Left lobe of liver (tissue), 2 donors: ENCODE measurements around the gene CARS1. TPM values are rescaled to one million over a fixed set of nuclear protein-coding genes. Genes with fewer than 3 reads are reported as not detected.
A peak's percentile ranks its signal among the peaks of the same experiment; 100 is the strongest.

Source experiments
- ATAC-seq: fragments of 200-7000 bp; cut with Tn5 transposase; one replicate; pipeline ENCODE4 v1.9.1; 2020; ENCODE audit warnings: mild to moderate bottlenecking, moderate library complexity
- DNase-seq: peaks from one replicate; pipeline ENCODE4 v3.0.0-alpha.2; 2020; ENCODE audit warnings: low spot score
- total RNA-seq: library from RNA; stranded (reverse); gene quantifications from one replicate; pipeline ENCODE4 v1.2.1, GENCODE V29; 2021
- donor health status: DM: no; HTN: no; CAD: no; lungs with moderate emphysema.
- donor health status: DM: no; HTN: yes; CAD: no.

Gene CARS1
- 21.0 TPM for total RNA-seq

- peak; percentile 97 for DNase-seq
- peak; percentile 97 for ATAC-seq
These were observed at the start of gene CARS1 for GRCh38 chr11:3057069-3057963. CARS1 (minus strand) TSS chr11:3057423; CDS start chr11:3057367, 56 bp downstream.

- ATAC-seq (no peak), DNase-seq (peak; percentile 39)
These were observed 48.8 kb upstream of the CARS1 start for GRCh38 chr11:3105791-3106735.

DNA sequence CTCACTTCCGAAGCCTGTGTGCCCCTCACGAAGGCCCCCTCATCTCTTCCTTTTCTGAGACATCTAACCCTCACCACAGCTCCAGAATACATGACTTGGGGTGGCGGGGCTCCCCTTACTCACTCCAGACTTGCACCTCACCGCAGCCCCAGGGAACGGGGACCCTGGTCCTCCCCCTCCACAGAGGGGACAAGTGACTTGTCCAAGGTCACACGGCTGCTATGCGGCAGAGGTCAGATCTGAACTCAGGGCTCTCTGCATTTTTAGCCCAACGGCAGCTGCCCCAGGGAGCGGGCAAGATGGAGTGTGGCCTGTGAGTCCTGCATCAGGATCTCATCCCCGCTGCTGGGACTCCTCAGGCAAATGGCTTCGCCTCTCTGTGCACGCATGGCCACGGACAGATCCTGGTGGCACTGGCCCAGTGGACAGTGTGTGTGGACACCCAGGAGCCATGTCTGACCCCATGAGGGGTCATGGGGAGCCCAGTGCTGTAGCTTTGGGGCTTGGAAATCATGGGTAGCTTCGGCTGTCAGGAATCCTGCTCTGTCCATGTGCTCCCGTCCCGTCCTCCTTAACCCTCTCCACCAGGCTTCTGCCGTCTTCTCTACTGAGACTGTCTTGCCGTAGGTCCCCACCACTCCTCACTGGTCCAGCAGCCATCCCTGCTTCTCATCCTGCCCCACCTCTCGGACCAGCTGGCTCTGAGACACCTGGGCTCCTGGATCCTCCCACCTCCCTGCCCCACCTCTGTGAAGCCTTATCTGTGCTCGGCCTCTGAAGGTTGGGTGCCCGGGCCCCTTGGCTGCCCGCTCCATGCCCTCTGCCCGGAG lies 48.0 kb upstream of the CARS1 start:
- ATAC-seq (no peak), DNase-seq (no peak)

GRCh38 chr11:3104051-3104714 lies 47.0 kb upstream of the CARS1 start:
- ATAC-seq = no peak
- peak; percentile 41 for DNase-seq

DNA sequence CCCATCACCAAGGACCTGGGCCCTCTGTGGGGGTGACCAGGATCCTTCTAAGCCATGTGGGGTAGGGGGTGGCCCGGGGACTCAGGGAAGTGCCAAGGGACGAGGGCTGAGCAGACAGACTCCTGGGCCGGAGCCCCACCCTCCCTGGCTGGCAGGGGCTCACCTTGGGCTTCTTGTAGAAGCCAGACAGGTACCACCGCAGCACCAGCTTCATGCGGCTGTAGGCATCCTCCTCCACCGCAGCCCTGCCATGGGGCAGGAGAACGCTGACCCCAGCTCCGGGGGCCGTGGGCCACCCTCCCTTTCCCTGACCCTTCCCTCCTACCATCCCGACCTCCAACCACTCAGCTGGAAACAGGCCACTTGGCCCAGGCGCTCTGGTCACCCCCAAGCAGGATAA lies 45.9 kb upstream of the CARS1 start:
- peak; percentile 44 for DNase-seq
- no peak for ATAC-seq

DNA sequence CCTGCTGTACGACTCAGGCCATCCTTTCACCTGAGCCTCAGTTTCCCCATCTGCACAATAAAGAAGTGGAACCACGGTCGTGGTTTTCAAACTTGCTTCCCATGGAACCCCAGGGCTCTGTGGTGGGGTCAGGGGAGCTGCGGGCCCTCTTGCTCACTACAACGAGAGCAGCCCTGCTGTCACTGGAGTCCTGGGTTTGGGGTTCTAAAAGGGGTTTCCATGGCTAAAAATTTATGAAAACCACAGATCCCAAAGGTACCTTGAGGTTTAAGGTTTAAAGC lies 45.4 kb upstream of the CARS1 start:
- DNase-seq = no peak

DNA sequence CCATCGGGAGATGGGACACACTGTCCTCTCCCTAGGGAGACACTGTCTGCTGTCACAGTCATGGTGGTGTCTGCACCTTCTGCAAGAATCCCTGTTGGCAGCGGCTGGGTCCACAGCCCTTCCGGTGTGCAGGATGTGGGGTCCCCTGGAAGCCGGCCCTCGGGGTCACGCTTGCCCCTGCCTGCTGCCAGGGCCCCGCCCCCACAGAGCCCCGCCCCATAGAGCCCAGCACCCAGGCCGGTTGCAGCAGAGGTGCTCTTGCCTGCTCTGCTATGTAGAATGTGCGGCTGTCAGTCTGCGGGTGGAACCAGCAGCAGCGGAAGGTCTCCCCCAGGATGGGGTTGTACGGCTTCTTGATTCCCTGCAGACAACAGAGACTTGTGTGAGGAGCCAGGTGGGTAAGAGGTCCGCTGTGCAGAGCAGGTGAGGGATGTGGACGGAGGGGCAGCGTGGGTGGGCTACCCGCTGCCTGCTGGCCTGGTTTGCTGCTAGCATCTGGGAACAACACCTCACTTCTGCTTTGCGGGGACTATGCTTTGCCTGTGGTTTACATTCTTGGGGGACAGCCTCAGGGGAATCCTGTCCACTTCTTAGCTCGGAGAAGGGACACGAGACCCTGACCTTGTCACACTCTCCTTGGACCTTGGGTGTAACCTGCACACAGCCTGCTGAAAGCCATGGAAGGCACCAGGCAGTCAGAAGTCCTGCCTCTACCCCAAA lies 44.9 kb upstream of the CARS1 start:
- no peak for ATAC-seq
- DNase-seq = no peak

More for the DNA sequence above, 45.4 kb upstream of the CARS1 start:
- no peak for ATAC-seq

- no peak for ATAC-seq
- DNase-seq = no peak
These were observed 42.0 kb upstream of the CARS1 start for GRCh38 chr11:3099178-3099577.

DNA sequence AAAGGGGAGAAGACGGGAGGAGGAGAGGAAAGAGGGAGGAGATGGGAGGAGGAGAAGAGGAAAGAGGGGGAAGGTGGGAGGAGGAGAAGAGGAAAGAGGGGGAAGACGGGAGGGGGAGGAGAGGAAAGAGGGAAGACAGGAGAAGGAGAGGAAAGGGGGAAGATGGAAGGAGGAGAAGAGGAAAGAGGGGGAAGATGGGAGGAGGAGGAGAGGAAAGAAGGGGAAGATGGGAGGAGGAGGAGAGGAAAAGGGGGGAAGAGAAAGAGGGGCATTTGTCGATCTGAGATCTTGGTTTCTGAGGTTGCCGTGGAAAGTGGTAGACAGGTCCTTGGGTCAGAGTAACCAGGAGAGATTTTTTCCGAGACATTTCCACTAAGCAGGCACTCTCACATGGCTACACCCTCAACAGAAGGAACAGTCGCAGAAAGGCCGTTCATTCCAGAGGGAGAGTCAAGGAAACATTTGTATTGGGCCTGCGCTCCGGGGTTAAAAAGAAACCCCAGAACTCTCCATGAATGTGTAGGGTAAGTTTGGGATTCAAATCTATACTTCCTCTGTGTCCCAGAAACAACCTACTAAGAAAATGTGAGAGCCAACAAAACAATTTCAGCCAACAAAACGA lies 39.8 kb upstream of the CARS1 start:
- ATAC-seq = no peak
- peak; percentile 7 for DNase-seq

DNA sequence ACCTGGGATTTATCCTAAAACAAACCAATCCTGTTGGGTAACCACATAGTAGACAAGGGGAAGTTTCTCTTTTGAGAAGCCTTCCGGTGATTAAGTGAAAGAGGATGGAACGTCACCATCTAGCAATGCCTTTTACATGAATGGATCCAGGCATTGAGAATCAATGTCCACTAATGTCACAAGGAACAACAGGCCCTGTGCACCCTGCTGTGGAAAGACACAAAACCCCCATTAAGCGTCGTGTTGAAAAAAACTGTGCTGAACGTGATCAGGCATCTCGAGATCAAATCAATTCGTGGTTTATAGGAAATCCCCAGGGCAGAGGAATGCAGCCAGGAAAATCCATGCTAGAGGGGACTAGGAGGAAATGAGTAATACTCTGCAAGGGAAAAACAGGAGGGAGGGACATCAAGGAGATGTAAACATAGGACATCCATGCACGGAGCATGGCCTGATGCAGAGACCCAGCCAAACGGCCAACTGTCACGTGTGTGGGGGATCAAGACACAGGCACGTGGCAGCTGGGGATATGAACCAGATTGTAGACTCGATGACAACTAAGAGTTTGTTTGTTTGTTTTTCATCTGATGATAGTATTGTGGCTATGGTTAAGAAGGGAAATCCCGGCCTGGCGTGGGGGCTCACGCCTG lies 38.6 kb upstream of the CARS1 start:
- ATAC-seq (no peak), DNase-seq (no peak)

GRCh38 chr11:3094223-3094824 lies 37.1 kb upstream of the CARS1 start:
- ATAC-seq = no peak
- no peak for DNase-seq

DNA sequence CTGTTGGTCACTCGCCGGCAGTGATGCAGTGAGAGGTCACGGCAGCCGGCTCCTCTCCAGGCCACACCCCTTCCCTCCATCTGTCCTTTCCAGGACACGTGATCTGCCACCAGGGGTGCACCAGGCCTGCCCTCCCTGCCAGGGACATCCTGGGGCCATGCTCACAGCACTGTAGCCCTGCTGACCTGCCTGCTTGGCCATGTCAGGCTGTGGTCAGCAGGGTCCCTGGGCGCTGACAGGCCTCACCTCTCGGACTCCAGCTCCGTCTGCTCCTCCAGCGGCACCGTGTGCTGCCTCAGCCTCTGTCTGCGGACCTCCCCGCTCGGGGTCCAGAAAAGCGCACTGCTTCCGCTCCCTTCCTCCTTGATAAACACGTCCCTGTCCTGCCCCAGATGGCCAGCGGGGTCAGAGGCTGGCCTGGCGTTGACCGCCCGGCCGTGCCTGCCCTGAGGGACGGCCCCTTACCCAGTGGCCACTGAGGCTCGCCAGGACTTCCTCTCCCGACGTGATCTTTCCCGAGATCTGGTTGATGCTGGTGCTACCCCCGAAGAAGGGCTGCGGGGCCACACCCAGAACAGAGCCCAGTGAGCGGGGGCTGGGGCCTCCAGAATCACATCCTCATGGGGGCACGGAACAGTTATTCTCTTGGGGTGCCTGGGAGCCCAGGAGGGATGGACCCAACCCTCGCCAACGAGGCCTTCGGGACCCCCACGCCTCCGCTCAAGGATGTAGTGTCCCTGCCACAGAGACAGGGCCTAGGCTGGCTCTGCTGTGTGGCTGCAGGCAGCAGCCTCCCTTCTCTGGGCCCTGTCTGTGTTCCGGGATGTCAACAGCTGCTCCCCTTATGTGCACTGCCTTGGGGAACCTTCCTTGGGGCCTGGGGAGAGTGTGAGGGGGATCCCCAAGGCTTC lies 36.3 kb upstream of the CARS1 start:
- DNase-seq (no peak), ATAC-seq (no peak)

DNA sequence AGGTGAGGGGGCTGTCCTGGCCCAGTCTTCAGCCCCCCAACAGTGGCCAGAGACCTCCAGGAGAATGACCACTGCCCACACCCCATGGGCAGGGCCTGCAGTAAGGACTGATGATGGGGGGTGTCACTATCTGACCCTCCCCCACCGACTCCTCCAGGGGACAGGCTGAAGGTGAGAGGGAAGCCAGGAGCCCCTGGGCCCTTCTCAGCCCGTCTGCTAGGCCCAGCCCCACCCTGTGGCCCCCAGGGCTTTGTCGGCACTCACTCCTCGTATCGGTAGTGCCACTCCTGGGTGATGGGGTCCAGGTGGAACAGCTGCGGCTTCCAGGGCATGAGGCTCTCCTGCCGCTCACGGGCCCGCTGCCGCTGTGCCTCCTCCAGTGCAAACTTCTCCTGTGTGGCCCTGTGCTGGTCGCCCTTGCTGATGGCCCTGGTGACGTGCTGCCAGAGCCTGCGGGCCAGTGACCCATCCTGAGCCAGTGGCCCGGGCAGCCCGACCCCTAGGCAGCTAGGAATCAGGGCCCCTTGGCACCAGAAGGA lies 35.4 kb upstream of the CARS1 start:
- no peak for DNase-seq
- ATAC-seq = no peak

DNA sequence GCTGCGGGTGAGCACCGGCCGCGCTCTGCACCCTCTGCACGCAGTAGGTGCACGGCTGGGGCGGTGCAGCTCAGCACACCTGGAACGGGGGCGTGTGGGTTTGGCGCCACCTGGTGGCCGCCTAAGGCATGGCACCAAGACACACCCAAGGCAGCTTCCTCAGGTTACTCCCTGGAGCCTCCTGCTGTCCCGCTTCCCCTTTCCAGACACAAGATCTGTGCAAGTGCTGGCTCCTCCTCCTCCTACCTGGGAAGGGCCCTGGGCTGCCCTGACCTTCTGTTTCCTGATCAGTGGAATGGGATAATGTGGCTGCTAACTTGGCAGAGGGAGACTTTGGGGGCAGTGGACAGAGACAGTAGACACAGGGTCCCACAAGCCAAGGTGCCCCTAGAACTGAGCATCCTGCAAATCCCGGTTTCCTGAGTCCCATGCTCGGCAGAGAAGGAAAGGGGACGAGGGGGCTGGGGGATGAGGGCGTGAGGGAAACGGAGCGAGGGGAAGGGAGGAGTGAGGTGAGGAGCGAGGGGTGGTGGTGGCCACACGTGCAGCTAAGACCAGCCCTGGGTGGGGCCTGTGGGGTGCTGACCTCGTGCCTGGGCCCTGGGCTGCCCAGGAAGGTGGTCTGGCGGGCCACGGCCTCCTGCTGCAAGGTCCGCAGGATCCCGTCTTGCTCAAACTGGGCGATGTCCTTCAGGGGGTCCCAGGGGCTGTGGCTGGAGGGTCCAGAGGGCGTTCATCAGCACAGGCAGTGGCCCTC lies 34.8 kb upstream of the CARS1 start:
- ATAC-seq = peak; percentile 95
- DNase-seq = peak; percentile 79

DNA sequence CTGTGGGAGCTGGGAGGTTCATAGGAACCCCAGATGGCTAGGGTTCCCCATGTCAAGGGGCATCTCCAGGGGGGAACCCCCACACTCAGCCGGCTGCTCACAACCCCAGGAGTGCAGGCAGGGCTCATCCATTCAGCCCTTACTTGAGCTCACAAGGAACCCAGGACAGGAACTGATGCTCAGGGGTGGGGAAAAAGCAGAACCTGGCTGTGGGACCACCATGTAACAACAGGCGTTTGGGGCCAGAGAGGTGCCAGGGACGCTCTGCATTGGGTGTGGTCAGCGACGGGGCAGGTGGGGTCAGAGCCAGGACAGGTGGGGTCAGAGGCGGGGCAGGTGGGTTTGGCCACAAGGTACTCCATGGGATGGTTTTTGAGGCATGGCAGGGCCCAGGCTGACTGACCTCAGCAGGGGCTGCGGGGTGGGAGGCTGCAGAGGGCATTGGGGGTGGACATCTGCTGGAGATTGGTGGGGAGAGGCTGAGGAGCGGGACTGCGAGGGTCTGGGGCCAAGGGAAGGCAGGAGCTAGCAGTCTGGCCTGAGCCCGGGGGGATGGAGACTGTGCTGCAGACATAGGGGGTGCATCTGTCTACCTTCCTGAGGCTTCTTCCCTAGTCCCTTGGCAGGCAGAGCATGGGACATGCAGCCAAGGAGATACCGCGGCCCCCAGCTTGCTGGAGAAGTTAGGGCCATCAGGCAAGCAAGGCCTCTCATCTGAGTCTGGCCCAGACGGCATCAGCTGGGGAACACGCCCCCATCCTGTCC lies 34.0 kb upstream of the CARS1 start:
- peak; percentile 44 for DNase-seq
- ATAC-seq = no peak
